ENCODE data around the gene ANO8. TPM values are rescaled to one million over a fixed set of nuclear protein-coding genes. Genes with fewer than 3 reads are reported as not detected.

Gene ANO8
- total and polyA plus RNA-seq, 2 of the 8 experiments (the other 6 are each of a cell fraction or from before 2014, with no cell fraction given) = 9.5 to 20.7 TPM

DNA sequence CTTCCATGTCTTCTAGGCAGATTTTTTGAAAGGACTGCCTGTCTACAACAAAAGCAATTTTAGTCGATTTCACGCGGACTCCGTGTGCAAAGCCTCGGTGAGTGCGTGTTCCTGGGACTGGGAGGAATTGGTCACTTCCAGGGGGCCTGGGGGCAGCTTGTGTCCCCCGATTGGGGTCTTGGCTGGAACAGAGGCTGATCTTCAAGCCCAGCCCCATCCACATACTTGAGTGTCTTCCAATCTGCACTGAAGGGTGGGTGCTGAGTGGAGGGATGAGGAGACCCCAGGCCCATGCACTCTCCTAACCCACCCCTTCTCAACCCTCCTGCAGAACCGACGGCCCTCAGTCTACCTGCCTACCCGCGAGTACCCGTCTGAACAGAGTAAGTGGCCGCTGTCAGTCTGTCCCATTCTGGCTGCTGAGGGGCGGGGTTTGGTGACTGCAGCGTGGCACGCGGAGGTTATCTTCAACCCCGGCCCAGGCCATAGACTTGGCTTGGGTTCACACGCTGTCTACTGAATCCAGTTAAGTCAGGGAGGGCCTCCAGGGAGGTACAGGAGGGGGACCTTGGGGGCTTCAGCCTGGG is 20.6 kb downstream of the ANO8 start:
- no peak overlapping the region for H3K23ac ChIP-seq (ENCODE audit: insufficient read length)
- H3K4me1 ChIP-seq (replicated peaks in 1 of 4; ENCODE audit: control insufficient read depth in 3 of 4, insufficient read depth in 4 of 4, low read length in 3 of 4) = peaks cover 2 to 13% (median 5%) of the 10 kb centered on the region in 4 experiments; a peak in 5 of 7 replicates
- ChIA-PET CTCF (ENCODE audit: partially characterized antibody) (interaction anchor here (1.6 kb wide), 1 partner anchor 8 kb away, joined by 4 read pairs; no protein-coding TSS in a partner anchor), POLR2A (ENCODE audit: partially characterized antibody) (interaction anchor here (1.2 to 18.5 kb wide), 3 partner anchors 8 to 21 kb away, joined by 5 to 329 read pairs (median 9); partner anchors contain the start of gene ANO8)
- H3K14ac ChIP-seq (ENCODE audit: insufficient read length) = no peak overlapping the region
- H4K5ac ChIP-seq (ENCODE audit: insufficient read length, low read depth, low read length) = no peak overlapping the region
- TF ChIP-seq SIRT6 (IDR thresholded peaks at IDR 0.05; ENCODE audit: low read length) (no peak), NRF1 (IDR thresholded peaks at IDR 0.05; ENCODE audit: low read depth, low read length) (no peak), CBX5 (IDR thresholded peaks at IDR 0.05; ENCODE audit: low read depth, low read length) (no peak), RAD21 (IDR thresholded peaks at IDR 0.05 in 1 of 2, conservative IDR thresholded peaks at IDR 0.05 in 1 of 2; ENCODE audit: low read depth in 2 of 2, low read length in 2 of 2) (no peak), TBP (IDR thresholded peaks at IDR 0.05; ENCODE audit: low read depth, low read length) (no peak), TAF1 (IDR thresholded peaks at IDR 0.05; ENCODE audit: low read depth, low read length) (no peak)
- H2BK120ac ChIP-seq (replicated peaks; ENCODE audit: low read depth, low read length) = no peak overlapping the region
- H3K18ac ChIP-seq (ENCODE audit: extremely low read depth, low read length) = no peak overlapping the region
- H4K8ac ChIP-seq (ENCODE audit: extremely low read depth, insufficient read depth, low read length) = no peak overlapping the region
- H3K79me2 ChIP-seq (ENCODE audit: control insufficient read depth in 1 of 2, insufficient read depth in 2 of 2, low read length in 2 of 2) = peaks cover 8 to 32% of the 10 kb centered on the region in 2 experiments; a peak in 3 of 4 replicates
- no peak overlapping the region for H3K4me2 ChIP-seq (ENCODE audit: insufficient read depth in 1 of 2, low read depth in 2 of 2, low read length in 2 of 2)
- DNase-seq (ENCODE audit: low read depth in 1 of 2, low spot score in 2 of 2) = no peak
- peaks cover 4 to 21% (median 12%) of the 10 kb centered on the region in 4 experiments for H3K36me3 ChIP-seq (ENCODE audit: control insufficient read depth in 2 of 4, insufficient read depth in 4 of 4, low read length in 3 of 4)
- FAIRE-seq = no peak
- H2BK12ac ChIP-seq (ENCODE audit: low read depth, low read length) = no peak overlapping the region
- no peak overlapping the region for H4K91ac ChIP-seq (replicated peaks; ENCODE audit: insufficient read length, low read length)
- H2AFZ ChIP-seq (ENCODE audit: low read length) = no peak overlapping the region
- no peak overlapping the region for H2BK20ac ChIP-seq (ENCODE audit: low read length)
- H2AK5ac ChIP-seq (ENCODE audit: low read depth, low read length) = no peak overlapping the region
- H3K27ac ChIP-seq (ENCODE audit: low read depth, low read length) = no peak overlapping the region
- H3K9me3 ChIP-seq (ENCODE audit: insufficient read depth in 2 of 2, low read depth in 1 of 2, low read length in 1 of 2) = no peaks in the 10 kb centered on the region
- no peak overlapping the region for H3K4me3 ChIP-seq (ENCODE audit: extremely low read depth in 1 of 4, insufficient read depth in 2 of 4, low read depth in 3 of 4, low read length in 4 of 4)
- 94% methylated on average over 19 of the region's 19 CpGs; no CpG with 5 or more reads in 1 of the 2 experiments for WGBS, 2 experiments (ENCODE audit: extremely low coverage in 1 of 2, insufficient coverage in 1 of 2, insufficient read length in 1 of 2, insufficient replicate concordance in 2 of 2, low coverage in 1 of 2, low lambda C conversion rate in 2 of 2, missing lambda C conversion rate in 1 of 2)
- peaks cover 21% of the 10 kb centered on the region for H3K79me1 ChIP-seq (ENCODE audit: low read depth, low read length)
- peaks cover 0 to 14% of the 10 kb centered on the region in 2 experiments for H4K20me1 ChIP-seq (replicated peaks in 1 of 2; ENCODE audit: control insufficient read depth in 1 of 2, insufficient read depth in 2 of 2, low read length in 2 of 2)
- H3K27me3 ChIP-seq (replicated peaks in 1 of 4; ENCODE audit: control insufficient read depth in 3 of 4, extremely low read depth in 1 of 4, insufficient read depth in 3 of 4, low read length in 3 of 4) = no peaks in the 10 kb centered on the region
- no peak overlapping the region for H2BK5ac ChIP-seq (ENCODE audit: low read depth, low read length)
- no peak overlapping the region for H3K9ac ChIP-seq (replicated peaks in 1 of 4; ENCODE audit: extremely low read depth in 1 of 4, low read depth in 3 of 4, low read length in 3 of 4)
- no peak overlapping the region for H3K56ac ChIP-seq (replicated peaks; ENCODE audit: insufficient read length, low read depth, low read length)
- H2BK15ac ChIP-seq (ENCODE audit: low read length) = no peak overlapping the region
- H3K23me2 ChIP-seq (ENCODE audit: low read depth, low read length) = peaks cover 5% of the 10 kb centered on the region
- H3K4ac ChIP-seq (replicated peaks; ENCODE audit: insufficient read length, low read depth, low read length) = no peak overlapping the region

All from H1 (cell line).